ENCODE data around the gene SERINC2.

DNA sequence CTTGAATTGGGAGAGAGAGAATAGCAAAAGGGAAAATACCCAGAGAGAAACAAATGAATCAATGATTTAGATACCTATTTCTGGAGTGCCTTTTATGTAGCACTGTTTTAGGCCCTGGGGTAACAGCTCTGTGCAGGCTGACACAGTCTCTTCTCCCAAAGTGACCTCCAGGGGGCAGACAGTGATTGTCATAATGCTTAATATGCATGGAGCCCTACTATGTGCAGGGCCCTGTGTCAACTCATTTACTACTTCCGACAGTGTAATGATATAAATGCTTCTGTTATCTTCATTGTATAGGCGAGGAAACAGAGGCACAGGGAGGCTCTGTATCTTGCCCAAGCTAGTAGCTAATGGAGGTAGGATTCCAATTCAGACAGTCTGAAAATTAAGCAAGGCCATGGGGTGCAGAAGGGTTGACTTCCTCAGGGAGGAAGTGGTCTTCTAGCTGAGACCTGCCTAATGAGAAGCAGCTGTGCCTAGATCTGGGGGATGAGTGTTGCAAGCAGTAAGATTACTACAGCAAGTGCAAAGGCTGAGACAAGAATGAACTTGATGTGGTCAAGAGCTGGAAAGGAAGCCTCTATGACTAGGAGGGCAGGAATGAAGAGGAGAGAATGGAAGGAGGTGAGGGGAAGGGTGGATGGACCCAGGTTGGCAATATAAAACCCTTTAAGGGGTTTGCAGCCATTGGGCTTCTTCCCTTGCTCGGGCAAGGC lies 16.2 kb upstream of the SERINC2 start:
- TF ChIP-seq, protein P1, sequence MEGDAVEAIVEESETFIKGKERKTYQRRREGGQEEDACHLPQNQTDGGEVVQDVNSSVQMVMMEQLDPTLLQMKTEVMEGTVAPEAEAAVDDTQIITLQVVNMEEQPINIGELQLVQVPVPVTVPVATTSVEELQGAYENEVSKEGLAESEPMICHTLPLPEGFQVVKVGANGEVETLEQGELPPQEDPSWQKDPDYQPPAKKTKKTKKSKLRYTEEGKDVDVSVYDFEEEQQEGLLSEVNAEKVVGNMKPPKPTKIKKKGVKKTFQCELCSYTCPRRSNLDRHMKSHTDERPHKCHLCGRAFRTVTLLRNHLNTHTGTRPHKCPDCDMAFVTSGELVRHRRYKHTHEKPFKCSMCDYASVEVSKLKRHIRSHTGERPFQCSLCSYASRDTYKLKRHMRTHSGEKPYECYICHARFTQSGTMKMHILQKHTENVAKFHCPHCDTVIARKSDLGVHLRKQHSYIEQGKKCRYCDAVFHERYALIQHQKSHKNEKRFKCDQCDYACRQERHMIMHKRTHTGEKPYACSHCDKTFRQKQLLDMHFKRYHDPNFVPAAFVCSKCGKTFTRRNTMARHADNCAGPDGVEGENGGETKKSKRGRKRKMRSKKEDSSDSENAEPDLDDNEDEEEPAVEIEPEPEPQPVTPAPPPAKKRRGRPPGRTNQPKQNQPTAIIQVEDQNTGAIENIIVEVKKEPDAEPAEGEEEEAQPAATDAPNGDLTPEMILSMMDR (optimal IDR thresholded peaks at IDR 0.05 in 1 of 3, IDR thresholded peaks at IDR 0.05 in 1 of 3, conservative IDR thresholded peaks at IDR 0.05 in 1 of 3; ENCODE audit: extremely low read depth in 1 of 3, insufficient read depth in 2 of 3, low read length in 3 of 3): peak; percentile 61 to 81 (median 64)
- TF ChIP-seq EZH2 (IDR thresholded peaks at IDR 0.05; ENCODE audit: low read length): no peak
